SK-MEL-5 (cell line): ENCODE results near the gene NEDD9. TPM values are rescaled to one million over a fixed set of nuclear protein-coding genes. Genes with fewer than 3 reads are reported as not detected.

Experiments
- DNase-seq: peaks from one replicate; pipeline ENCODE4 v3.0.0-alpha.2; 2016; ENCODE audit warnings: low read depth, low spot score
- in situ Hi-C: cut with HindIII; loops from 2 replicates; pipeline ENCODE4 v1.10.0; 2016; ENCODE audit warnings: low sequenced_read_pairs, high pct_unique_total_duplicates, low pct_unique_long_range_greater_than_20kb
- total RNA-seq: library from RNA; depleted of rRNA; stranded (reverse); fragments of >200 nt; shearing (Covaris generic); gene quantifications from 2 replicates; pipeline ENCODE4 v1.2.3, GENCODE V29; 2014

The NEDD9 gene
- total RNA-seq, 1 experiment from 2014 or later, result 140 TPM

DNA sequence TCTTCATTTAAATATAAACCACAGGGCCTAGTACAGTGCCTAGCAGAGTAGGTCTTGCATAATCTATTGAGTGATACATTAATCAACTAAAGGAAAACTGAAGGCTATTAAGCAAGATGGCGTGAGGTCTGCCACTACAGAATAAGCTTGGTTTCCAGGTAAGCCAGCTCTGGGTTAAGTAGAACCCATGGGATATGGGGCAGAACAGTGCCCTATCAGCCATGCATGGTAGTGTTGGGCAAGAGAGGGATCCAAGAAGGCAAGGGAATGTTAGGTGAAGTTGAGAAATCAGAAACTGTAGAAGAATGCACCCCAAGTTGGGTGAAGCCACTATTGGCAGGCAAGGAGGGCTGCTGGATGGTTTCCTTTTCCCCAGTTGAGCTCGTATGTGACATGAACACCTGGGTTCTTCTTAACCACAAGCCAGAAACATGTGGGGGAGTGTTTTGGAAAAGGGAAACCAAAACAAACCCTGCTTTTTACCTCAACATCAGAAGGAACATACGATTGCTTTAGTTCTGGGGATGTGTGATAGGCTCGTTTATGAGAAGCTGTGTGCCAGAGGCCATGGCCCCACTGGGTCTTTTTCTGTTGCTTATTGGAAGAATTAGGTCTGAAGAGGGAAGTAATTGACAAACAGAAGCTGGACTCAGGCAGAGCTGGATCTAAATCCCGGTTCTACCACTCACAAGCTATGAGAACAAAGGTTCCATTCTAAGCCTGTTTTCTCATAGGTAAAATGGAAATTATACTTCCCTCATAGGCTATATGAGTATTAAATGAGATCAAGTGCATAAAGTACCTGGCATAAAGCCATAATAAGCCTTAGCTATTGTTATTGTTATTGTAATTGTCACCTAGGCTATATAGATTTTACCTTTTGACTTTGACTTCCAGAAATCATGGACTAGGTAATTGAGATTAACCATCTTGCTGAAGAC is 33.5 kb downstream of the NEDD9 start:
- in situ Hi-C loops, result no loop called here
- no peak for DNase-seq

DNA sequence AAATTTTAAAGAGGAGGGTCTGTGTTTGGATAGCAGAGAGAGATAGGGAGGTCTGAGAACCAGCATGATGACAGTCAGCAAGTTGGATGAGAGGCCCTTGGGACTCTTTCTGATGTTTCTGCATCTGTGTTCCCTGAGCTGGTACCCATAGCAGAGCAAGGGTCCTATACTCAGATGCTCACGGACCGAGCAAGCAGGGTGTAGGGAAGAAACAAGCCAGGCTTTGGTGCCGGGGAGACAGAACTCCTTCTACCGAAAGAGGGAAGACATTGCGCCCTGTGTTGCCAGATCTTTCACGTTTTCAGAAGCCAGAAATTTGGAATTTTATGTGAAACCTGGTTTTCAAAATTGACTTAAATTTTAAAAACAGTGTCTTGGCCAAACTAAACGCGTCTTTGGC is 34.6 kb downstream of the NEDD9 start:
- DNase-seq, result no peak
- in situ Hi-C loops, result no loop called here

DNA sequence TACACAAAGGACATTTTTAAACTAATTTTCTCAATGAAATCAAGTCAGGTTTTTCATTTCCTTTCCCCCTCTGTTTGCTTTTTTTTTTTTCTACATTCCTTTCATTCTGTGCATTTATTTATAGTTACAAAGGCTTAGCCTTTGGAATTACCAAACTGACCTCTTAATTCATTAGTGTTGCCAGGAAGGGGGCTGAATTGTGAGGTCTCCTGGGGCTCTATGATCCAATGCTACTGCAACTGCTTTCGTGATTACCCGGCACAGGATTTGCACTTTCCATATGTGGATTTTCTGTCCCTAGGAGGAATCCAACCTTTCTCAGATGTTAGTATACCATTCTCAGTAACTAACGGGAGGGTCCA is 35.3 kb downstream of the NEDD9 start:
- DNase-seq, result no peak
- in situ Hi-C loops, result no loop called here

DNA sequence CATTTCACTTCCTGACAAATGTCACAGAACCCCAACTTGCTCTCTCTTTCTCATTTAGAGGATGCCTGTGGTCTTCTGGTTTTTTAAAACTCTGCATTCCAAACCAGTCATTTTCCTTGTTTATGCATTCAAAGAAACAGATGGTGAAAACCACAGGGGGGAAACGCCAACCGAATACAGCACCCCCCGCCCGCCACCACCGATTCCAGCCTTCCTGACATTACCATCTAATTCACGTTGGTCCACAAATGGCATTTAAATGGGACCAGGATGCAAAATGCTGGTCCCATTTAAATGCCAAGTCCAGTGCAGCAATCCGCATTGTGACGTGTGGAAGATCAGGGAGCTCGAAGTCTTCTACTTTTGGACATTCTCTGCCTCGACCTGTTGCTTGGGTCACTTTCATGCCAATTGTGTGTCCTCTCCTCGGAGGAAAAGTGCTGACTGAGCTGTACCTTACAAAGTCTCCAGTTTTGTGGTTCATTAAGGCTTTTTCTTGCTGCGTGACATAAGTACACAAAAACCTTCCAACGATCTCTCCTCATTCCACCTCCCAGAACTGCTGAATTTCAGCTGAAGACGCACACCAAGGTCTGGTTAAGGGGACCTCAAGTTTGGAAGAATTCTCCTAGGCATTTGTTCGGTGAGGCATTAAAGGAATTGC is 35.8 kb downstream of the NEDD9 start:
- in situ Hi-C loops, result no loop called here
- DNase-seq, result no peak

DNA sequence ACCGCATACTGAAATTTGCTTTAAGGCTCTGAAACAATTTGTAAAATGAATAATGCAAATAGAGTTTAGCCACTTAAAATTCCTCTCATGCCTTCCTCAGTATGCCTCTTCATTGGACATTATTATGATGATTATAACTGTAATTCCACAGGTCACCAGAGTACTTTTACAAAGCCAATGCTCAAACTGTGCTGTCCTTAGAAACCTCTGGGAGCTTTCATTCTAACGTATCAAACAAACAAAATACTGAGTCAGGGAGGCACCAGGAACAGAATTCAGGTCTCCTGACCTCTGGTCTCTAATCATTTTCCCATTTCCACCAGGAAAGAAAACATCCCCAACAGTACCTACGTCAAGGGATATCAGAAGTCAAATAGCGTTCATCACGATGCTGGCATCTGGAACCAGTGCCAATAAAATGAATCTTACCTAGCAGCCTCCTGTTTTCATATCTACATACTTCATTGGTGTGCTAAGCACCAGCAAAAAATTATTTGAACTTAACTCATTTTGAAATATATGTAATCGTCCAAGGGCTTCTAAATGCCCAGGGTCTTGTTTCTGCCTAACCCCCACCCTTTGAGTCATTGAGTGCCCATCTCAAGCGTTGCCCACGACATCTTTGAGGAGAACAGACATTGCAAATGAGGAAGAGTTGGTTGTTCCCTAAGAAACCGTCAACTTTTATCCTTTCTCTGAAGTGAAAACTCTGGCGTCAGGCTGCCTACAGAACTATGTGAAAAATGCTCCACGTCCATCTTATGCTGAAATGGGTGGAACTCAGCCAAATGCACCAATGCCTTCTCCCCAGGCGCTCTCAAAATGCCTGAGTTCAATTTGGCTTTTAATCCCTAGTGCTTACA is 37.9 kb downstream of the NEDD9 start:
- DNase-seq, result no peak
- in situ Hi-C loops, result no loop called here

DNA sequence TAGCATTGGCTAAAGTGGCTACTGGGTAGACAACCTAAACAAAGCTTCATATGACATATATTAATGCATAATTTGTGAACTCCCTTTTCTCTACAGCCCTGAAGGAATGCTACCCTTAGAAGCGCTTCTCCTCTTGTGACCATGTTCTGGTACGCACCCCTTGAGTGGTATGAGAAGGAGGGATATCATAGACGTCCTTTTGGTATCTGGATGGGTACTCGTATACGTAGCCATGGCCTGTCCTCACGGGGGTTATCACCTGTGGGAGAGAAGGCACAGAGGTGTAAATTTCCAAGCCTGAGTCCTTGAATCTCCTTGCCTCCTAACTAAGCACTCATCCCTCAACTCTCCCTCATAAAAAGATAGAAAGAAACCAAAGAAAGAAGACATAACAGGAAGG is 39.0 kb downstream of the NEDD9 start:
- in situ Hi-C loops, result no loop called here
- DNase-seq, result no peak

DNA sequence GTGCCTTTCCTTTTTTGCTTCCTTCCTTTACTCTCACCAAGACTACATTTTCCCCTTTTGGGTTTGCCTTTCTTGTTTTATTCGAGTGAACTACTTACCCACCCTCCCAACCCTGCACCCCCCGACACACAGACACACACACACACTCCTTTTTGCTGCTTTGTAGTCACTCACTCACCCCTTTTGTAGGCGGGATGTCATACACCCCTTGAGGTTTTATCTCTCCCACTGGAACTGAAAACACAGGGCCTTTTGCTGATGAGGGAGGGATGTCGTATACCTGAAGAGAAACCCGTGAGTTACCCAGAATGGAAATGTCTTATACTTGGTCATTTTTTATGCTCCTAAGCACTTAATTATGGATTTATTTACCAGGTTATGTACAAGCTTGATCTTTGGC is 40.3 kb downstream of the NEDD9 start:
- in situ Hi-C loops, result no loop called here

DNA sequence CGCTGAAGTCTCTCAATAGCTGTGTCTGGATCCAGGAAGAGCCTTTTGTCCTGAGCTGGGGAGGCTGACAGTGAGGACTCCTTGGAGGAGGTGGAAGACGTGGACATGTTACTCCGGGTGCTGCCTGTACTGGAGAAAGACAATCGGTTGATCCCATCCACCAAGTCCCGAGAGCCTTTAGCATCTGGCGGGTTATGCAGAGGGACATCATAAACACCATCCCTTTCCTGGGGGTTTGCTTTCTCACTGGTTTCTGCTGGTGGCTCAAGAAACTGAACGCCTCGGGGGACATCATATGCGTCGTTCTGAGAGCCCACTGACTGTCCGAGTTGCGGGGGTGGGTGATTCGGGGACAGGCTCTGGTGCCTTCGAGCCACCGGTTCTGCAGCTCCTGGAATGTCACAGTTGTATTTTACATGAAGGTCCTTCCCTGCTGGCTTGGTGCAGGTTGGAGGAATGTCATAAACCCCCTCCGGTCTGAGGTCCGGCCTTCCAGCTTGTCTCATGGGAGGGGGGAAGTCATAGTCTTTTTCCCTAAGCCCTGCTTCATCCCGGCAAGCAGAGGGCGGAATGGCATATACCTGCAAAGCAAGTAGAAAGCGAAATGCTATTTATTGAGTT is 41.7 kb downstream of the NEDD9 start:
- DNase-seq, result no peak
- in situ Hi-C loops, result no loop called here

More for the DNA sequence above, 40.3 kb downstream of the NEDD9 start:
- DNase-seq, result no peak

DNA sequence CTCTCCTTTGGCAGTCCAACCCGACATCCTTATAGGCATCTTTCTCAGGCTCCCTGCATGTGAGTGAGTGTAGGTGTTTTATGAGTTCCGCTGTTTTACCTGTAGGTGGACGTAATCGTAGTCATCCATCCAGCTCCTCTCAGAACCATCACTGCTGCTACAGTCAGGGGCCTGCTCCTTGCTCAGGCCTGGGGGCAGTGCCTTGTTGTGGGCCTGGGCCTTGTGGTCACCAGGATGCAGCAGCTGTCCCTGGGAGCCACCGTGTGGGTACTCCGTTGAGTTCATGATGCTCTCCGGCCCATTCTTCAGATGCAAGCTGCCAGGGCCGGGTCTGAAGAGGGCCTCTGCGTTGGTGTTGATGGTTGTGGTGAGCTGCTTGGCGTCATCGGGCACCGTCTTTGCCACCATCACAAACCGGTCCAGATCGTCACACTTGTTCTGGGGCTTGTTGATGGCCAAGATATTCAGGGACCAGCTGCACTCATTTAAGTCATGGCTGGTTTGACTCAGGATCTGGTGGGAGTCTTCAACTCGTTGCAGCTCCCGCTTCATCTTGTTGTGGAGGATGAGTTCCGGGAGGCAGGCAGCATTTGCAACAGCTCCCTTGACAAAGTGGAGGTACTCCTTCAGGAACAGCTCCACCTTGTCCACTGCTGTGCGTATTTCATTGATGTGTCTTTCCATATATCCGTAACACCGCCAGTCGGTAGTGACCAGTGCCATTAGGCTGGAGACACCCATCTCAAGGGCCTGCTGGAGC is 42.4 kb downstream of the NEDD9 start:
- in situ Hi-C loops, result no loop called here
- DNase-seq, result no peak

DNA sequence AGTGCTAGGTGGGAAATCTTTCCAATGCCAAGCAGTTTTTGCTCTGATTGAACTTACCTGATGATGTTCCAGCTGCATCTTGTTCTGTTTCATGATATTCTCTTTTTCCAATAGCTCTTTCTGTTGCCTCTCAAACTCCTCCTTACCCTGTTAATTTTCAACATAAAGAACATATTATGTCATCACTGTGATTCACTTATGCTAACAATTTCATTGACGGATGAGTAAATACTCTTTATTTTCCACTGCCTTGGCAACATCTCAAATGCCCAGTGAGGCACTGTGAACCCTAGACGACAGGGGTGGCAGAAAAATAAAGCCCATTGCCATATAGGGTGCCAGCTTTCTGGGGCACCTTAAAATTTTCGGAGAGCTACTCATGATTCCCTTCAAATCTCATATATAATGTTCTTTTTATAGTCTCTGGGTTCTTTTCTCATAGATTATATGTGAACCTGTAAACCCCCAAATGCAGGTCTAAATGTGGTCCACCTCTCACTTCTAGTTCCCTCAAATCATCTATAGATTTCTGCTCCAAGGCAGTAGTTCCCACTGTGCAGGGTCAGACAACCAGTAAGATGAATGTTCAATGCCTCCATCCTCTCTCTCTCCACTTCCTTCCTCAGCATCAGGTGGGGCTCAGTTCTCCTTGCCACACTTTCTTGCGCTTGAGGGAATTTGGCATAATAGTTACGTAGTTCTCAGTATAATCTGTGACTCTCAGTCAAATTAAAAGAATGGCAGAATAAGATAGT is 44.1 kb downstream of the NEDD9 start:
- DNase-seq, result no peak
- in situ Hi-C loops, result no loop called here

DNA sequence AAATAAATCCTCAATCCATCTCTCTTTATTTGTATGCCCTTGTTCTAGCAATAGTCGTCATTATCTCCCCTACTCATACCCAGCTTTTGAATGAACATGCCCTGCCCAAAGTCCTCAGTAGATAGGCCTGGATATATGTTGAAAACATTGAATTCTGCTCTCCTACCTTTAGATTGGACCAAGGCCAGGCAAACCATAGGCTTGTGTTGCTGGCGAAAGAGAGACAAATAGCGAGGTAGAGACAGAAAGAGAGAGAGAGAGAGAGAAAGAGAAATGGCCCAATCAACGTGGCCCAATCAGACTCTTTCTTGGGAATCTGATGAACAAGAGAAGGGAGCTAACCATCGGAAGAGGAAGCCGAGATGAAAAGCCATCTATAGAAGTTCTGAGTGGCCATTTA is 45.2 kb downstream of the NEDD9 start:
- no peak for DNase-seq
- in situ Hi-C loops, result no loop called here

DNA sequence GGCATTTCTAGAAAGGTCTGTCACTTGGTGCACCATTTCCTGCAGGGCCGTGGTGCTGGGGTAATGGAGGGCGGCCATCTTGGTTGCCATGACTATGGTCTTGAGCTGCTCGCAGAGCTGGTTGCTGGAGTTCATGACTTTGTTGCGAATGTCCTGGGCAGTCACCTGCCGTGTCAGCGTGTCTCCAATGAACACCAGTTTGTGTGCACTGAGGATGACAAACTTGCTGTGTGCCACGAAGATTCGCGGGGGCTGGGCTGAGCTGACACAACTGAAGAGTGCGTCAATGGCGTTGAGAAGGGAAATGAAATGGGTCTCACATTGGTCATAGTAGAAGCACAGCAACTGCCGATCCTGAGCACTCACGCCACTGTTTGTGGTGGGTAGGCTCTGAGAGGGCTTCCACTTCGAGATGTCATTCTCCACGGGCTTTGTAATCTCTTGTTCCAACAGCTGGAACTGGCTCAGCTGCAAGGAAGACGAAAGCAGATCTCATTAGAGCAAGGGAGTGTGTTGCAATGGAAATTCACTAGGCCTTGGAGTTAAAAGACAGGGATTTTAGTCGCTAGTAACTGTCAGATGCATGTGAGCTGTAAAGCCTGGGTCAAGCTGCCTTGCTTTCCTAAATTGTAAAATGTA is 47.1 kb downstream of the NEDD9 start:
- in situ Hi-C loops, result no loop called here
- DNase-seq, result no peak

DNA sequence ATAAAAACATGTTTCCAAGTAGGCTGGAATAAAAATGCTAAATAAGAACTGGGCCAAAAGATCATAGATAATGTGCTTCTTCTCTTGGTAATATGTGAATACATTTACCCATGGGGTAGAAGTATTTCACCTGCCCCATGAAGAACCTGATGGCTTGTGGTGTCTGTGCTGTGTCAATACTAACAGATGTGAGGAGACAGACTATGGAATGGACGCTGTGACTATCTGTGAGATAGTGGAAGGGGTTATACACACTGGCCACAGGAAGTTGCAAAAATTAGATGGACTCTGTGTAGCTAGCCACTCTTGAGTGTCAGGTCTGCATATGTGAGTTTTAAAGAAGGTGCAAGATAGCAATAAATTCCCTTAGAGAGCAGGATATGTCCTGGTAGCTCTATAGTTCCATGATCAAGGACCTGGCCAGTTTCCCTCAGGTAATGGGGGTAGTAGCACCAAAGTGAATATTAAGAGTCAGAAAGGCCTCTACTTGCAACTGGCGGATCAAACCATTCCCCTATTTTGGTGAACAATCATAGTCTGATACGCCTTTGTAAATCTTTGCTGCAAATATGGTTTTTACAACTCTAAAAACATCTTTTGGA is 48.6 kb downstream of the NEDD9 start:
- no peak for DNase-seq
- in situ Hi-C loops, result no loop called here

DNA sequence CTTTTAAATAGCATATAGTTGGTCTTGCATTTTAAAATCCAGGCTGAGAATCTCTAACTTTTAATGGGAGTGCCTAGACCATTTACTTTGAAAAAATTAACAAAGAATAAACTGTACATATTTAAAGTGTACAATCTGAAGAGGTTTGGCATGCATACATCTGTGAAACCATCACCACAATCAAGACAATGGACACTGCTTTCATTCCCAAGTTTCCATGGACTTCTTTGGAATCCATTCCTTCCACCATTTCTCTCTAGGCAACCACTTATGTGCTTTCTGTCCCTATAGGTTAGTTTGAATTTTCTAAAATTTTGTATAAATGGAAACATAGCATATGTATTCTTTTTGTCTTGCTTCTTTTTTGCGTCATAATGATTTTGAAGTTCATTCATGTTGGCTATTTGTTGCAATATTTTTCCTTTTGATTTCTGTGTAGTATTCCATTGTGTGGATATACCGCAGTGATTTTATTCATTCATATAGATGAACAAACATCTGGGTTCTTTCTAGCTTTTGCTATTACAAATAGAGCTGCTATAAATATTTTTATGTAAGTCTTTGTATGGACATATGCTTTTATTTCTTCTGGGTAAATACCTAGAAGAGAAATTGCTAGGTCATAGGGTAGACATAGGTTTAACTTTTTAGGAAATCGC is 50.9 kb downstream of the NEDD9 start:
- in situ Hi-C loops, result no loop called here
- DNase-seq, result no peak

DNA sequence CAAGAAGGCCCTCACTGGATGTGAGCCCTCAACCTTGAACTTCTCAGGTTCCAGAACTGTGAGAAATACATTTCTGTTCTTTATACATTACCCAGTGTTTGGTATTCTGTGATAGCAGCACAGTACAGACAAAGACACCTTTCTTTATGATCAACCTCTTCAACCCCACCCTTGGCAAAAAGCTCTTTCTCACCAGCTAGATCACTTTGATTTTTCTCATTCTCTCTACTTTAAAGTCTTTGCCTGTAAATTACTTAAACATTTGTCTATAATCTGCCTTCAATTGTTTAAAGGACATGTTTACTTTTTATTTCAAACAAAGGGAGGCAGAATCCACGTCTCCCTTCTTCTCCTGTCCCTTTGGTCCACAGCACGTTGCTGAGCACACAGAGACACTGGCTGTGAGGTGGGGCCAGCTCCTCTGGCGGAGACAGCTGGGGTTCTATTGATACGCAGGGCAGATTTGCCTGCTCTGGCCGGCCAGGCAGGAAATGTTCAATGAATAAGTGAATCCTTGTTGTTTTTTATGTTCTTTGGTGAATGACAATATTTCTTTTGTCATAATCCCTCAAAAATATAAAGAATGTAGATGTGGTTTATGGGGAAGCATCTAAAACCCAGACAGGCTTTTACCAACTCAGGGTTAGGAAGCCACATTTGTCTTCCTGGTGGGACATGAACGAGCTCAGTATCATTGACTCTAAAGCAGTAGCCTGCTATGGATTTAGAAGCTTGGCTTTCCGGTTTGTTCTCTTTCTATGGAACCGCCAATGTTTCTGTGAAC is 52.9 kb downstream of the NEDD9 start:
- in situ Hi-C loops, result no loop called here
- peak; percentile 92 for DNase-seq
